GM21786 (cell line): ENCODE results near the gene EFCAB13.
A peak's percentile ranks its signal among the peaks of the same experiment; 100 is the strongest.

Experiments
- ATAC-seq: cut with Tn5 transposase; IDR thresholded peaks from one replicate; pipeline ENCODE4 v1.9.1; 2021; ENCODE audit not compliant: unreplicated experiment

Gene EFCAB13

DNA sequence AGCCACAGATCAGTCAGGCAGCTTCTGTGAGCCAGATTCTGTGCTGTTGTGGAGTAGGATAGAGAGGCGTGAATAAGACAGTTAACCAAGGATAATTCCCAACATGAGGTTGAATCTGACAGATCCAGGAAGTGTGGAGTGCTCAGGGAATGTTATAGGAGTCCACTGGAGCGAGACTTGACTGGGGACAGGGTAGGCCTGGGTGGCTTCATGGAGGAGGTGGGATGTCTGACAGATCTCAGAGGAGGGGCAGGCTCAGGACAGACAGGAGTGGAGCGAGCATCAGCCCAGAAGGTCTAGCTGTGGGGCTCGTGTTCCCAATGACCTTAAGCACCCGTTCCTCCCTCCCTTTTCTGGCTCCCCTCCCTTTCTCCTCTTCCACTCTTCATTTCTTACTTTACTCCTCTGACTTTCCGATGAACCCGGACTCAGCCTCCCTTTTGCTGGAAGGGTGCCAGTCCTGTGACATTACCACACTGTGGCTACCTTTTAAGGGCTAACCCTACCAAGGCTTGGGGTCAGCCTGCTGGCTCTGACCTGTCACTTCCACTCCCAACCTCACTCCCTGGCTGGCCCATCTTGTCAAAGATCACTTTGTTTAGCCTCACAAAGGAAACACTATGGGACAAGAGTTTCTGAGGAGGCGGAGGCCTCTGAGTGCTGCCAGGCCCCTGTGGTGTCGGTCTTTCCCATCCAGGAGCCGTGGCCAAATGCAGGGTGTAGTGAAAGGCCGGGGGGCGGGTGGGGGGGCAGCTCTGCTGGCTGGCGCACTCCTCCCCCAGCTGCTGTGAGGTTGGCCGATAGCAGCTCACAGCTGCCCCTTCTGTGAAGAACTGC is 28.5 kb upstream of the EFCAB13 start:
- ATAC-seq = no peak

DNA sequence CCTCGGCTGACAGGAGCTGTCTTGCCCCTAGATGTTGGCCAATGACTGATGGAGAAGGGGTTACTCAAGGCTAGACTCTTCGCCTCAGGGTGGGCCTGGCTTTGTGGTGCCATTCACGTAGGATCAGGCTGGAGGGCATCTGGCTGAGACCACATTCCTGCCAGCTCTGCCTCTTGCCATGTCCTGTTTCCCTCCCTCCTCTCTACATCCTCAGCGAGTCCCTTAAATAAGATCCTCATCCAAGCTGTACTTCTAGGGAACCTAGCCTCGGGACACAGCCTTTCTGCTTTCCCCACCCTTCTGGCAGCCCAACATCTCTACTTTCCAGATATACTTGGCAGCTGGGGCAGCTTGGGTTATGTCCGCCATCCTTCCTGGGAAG is 27.9 kb upstream of the EFCAB13 start:
- no peak for ATAC-seq

DNA sequence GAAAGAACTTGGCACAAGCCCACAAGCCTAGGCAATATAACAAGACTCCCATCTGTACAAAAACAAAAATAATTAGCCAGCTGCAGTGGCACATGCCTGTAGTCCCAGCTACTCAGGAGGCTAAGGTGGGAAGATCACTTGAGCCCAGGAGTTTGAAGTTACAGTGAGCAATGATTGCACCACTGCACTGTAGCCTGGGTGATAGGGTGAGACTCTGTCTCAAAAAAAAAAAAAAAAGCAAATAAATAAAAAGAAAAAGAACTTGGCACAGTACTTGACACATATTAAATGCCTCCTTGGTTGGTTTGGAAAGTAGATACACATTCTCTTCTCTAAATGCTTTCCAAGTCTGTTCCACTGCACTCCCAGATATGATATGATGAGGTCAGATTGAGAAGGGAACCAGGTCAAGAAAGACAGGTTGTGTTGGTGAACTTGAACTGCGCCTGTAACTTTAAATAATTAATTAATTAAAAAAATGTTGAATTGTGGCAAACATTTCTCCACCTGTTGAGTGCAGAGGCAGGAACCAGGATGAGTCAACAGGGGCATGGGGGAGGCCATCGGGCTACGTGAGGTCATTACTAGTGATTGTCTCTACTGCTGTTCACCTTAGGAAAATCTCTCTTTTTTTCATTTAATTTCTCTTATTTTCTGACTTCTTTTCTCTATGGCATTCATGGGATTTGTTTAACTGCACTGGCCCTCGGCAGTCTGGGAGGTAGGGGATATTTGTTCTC is 25.9 kb upstream of the EFCAB13 start:
- no peak for ATAC-seq

DNA sequence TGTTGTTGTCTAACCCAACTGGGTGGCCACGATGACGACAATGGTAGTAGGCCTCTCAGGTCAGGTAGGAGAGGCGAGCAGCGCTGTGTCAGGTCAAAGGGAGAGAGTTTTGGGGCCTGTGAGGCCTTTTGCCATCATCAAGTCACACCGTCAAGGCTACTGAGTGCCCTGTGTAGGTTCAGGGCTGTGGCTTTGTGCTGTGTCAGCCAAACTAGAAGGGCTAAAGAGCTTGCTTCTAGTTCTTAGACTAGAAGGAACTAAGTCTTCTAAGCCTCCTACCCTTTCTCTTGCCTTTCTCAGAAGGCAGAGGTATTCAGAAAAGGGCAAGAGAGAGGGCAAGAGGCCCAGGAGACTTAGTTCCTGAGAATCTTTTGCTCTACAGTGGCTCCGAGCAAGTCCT is 25.0 kb upstream of the EFCAB13 start:
- no peak for ATAC-seq

DNA sequence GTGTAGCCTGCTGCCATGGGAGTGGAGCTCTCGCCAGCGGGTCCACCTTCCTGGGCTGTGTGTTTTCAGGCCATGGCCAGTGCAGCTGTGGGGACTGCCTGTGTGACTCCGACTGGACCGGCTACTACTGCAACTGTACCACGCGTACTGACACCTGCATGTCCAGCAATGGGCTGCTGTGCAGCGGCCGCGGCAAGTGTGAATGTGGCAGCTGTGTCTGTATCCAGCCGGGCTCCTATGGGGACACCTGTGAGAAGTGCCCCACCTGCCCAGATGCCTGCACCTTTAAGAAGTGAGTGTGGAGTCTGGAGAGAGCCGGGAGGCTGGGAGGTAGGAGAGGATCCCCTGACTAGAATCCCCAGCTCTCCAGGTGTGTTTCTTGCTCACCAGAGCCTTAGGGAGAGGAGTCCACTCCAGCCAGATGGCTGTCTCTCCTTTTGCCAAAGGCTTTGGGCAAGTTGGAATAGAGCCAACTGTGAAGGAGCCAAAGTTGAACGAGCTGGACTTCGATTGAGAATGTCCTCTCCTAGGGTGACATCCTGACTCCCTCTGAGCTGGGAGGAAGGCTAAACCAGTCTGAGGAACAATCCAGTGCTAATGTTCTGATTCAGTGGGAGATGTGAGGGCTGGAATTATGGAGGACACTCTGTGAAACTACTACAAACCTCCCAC is 24.4 kb upstream of the EFCAB13 start:
- ATAC-seq = no peak

DNA sequence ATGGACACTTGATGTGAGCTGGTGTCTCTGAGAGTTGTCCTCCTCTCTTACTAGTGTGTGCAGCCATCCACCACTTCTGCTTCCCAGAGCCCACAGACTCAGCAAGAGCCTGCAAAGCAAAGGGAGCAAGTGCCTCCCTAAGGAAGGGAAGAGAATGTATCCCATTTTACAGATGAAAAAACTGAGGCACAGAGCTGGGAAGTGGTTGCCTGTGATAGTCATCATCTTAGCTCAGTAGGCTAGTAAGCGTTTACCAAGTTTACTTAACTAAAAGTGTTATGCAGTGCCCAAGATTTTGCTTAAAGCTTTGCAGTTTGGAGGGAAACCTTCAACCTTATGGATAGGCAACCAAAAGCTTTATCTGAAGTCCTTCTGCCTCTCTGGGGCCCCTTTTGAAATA is 23.0 kb upstream of the EFCAB13 start:
- ATAC-seq = no peak

DNA sequence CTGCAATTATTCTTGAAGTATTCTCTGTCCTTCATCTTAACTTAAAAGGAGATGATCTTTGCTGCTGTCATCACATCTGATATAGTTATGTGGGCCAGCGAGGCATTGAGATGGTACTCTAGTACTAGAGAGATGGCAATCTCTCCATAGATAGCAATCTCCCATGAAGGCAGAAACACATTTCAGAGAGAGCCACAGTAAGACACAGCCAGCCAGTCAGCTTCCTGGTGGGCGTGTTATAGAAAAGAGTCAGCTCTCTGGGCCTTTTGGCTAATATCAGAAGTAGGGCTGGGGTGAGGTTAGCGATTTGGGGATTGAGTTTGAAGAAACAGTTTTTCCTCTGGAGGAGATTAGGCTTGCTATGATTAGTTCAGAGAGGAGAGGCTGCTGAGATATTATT is 22.6 kb upstream of the EFCAB13 start:
- no peak for ATAC-seq

DNA sequence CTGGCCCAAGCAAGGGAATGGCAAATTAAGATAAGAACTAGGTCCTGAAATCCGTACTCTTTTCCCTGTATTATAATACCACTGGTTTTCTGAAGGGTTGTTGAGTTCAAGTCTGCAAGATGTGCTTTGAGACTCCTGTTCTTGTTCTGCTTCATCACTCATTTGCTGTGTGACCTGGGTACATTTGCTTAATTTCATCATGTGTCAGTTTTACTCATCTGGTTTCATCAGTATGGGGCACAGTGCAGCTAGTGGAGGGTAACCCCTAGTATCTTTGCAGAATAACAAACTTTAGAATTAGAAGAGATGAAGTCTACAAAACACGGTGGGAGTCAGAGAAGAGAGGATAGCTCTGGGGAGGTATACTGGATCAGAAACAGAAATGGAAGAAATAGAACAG is 21.9 kb upstream of the EFCAB13 start:
- no peak for ATAC-seq

DNA sequence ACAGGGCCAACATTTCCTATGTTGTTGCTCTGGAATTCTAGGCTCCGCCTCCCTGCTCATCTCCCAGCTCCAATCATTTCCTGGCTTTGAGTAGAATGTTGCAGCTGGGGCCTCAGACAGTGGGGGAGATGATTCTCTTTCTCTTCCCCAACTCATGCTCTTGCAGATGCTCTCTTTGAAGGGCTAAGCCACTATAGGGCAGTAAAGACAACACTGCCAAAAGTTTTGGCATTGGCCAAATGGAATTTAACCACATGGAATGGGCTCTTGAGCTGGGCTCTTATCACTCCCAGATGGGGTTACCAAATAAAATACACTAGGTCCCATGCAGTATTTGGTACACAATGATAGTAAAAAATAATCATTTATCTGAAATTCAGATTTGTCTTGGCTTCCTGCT is 19.6 kb upstream of the EFCAB13 start:
- ATAC-seq = no peak

DNA sequence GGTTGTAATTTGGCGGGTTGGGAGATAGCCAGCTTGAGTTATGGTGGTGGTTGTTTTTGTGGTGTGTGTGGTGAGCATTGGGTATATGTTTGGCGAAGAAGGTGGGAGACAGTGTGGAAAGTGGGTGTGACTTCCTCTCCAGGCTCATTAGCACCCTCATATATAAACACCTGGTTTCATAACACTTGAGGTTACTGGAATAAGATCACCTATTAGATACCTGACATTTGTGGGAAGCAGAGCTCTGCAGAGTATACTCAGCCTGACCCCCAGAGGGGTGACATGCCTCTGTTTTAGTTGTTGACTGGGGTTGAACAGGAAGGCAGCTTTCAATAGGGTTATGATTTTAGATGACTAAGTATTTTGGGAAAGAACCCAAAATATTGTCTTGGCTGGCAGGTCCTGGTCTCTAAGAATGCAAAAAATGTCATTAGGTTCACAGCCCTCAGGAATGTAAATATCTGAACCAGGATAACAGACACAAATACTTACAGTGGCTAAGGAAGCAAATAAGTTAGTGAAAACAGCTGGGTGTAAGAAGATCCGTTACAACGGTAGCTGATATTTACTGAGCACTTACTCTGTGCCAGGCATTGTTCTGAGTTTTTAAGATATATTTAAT is 18.3 kb upstream of the EFCAB13 start:
- ATAC-seq = no peak

DNA sequence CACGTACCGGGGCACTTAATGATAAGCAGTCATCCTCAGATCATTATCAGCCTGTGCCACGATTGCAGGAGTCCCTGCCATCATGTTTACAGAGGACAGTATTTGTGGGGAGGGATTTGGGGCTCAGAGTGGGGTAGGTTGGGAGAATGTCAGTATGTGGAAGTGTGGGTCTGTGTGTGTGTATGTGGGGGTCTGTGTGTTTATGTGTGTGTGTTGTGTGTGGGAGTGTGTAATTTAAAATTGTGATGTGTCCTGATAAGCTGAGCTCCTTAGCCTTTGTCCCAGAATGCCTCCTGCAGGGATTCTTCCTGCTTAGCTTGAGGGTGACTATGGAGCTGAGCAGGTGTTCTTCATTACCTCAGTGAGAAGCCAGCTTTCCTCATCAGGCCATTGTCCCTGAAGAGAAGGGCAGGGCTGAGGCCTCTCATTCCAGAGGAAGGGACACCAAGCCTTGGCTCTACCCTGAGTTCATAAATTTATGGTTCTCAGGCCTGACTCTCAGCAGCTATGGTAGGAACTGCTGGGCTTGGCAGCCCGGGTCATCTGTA is 13.5 kb upstream of the EFCAB13 start:
- ATAC-seq = no peak

DNA sequence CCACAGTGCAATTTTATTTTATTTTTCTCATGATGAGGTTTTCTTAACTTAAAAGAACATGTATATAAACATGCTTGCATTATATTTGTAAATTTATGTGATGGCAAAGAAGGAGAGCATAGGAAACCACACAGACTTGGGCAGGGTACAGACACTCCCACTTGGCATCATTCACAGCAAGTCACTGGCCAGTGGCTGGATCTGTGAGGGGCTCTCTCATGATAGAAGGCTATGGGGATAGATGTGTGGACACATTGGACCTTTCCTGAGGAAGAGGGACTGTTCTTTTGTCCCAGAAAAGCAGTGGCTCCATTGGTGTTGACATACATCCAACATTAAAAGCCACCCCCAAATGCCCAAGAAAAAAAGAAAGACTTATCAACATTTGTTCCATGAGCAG is 12.3 kb upstream of the EFCAB13 start:
- no peak for ATAC-seq

DNA sequence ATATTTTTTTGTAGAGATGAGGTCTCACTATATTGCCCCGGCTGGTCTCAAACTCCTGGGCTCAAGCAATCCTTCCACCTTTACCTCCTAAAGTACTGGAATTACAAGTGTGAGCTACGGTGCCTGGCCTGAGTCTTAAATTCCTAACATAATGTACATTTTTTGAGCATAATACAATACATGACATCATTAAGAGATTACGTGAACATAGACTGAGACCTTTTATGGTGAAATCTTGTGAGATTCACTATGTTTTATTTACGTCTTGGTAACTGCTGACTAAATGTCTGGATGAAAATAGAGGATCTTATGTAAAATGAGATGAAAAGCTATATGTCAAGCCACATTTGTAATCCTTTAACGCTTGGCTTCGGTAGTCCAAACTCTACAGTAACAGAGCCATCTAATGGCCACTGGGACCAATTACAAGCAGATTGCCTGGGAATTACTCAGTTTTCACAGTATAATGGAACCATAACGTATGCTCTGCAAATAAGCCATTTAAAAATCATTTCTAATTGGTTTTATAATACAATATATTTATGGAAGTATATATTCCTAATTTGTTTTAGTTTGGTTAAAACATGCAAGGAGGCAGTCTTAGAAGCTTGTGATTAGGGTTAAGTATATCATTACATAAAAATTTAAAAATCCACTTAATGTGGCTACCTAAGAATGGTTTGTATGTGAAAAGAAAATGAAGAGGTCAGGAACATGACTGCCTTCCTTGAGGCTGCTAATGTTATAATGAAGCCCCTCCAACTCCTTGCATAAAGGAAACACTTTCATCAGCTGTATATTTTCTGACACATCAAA is 8.1 kb upstream of the EFCAB13 start:
- ATAC-seq = no peak

DNA sequence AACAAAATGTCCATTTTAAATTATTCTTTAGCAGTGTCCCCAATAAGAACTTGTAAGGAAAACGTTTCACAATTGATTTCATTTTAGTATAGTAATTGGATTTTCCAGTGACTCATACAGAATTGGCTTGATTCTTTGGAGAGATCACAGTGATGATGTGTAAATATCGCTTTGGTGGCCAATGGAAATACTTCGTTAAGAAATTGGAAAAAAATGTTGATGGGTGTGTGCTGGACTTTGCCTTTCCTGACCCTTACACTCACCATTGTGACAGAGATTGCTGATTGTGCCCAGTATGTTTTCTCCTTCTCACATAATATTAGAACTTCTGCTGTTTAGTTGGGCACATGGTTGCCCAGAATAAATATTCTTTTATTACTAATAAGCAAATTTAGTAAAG is 7.4 kb upstream of the EFCAB13 start:
- no peak for ATAC-seq

DNA sequence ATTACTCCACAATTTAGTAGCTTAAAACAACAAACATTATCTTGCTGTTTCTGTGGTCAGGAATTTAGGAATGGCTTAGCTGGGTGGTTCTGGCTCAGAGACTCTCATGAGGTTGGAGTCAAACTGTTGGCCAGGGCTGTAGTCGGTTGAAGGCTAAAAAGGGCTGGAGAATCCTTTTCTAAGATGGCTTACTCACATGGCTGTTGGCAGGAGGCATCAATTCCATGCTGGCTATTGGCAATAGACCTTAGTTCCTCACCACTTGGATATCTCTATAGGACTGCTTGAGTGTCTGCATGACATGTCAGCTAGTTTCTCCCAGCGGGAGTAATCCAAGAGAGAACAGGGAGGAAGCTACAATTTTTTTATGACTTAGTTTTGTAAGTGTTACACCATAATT is 6.6 kb upstream of the EFCAB13 start:
- ATAC-seq = no peak

DNA sequence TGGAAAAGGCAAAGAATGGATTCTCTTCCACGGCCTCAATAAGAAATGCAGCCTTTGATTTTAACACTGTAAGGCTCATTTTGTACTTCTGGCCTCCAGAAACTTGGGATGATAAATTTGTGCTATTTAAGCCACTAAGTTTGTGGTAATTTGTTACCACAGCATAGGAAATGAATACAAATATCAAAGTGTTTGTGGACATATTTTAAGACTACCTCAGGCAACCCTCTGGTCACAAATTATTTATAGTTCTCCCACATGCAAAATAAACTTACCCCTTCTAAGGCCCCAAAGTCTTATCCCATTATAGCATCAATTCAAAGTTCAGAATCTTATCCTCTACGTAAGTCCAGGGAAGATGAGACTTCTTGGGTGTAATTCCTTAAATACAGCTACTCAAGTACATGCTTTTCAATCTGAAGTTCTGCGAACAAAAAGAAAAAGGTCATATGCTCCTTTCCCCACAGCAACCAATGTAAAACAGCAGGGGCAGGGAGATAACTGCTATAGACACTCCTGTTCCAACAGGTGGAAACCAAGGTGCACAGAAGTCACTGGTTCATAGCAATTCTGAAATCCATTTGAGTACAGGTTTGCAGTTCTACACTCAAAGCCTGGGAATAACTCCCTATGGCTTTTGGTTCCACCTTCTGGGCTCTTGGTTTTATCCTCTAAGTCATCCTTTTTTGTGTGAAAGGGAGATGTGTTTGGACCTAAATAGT is 5.4 kb upstream of the EFCAB13 start:
- no peak for ATAC-seq

DNA sequence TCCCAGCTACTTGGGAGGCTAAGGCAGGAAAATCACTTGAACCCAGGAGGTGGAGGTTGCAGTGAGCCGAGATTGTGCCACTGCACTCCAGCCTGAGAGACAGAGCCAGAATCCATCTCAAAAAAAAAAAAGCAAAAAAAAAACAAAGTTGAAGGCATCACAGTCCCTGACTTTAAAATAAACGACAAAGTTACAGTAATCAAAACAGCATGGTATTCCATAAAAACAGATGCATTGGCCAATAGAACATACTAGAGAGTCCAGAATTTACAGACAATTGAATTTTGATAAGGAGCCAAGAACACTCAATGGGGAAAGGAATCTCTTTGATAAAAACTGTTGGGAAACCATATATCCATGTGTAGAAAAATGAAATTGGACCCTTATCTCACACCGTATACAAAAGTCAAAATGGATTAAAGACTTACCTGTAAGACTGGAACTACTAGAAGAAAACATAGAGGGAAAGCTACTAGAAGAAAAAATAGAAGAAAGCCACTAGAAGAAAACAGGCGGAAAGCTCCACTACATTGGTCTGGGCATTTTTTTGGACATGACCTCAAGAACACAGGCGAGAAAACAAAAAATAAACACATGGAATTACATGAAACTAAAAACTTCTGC is 2.8 kb upstream of the EFCAB13 start:
- no peak for ATAC-seq

DNA sequence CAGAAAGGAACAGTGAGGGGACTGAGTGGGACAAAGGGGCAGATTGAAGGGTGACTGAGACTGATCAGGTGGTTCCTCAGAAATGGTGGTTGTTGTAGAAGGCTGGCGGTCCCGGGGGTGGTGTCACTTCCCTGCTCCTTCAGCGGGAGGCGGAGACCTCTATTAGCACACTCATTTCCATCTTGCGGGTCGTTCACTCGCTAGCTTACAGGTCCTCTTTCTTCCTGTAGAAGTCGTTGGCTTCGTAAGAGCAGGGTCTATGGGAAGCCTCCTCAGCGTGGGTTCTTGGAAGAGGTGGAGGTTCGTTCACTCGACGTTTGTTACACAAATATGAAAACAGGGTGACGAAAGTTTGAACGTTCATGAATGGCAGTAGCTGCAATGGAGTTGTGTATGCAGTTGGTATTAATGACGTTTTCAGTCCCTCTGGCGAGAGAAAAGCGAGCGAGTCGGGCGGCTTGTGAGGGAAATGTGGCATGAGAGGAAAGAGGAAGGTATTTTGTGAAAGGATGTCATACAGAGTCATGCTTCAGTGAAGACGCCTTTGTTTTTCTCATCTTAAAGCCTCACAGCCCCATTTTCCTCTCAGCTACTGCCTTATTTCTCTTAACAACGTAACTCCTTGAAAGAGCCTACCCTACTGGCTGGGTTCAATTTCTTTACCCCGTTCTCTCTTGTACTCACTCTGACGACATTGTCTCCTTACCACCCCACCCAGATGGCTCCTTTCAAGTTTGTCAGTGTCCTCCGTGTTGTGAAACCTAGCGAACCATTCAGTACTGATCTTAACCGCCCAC is 667 bp downstream of the EFCAB13 start:
- ATAC-seq = peak; percentile 24

DNA sequence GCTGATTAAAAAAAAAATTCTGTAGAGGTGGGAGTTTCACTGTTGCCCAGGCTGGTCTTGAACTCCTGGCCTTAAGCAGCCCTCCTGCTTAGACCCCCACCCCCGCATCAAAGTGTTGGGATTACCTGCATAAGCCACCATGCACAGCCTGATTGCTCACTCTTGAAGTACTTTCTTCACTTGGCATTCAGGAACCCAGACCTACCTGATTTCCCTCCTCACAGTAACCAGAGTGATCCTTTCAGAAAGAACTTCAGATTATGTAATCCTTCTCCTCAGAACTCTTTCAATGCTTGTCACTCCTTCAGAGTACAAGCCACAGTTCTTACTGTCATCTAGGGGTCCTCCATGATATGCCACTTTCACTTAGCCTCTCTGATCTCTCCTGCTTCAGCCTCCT is 1.4 kb downstream of the EFCAB13 start:
- no peak for ATAC-seq
